ENCODE measurements around the gene ZGLP1.

DNA sequence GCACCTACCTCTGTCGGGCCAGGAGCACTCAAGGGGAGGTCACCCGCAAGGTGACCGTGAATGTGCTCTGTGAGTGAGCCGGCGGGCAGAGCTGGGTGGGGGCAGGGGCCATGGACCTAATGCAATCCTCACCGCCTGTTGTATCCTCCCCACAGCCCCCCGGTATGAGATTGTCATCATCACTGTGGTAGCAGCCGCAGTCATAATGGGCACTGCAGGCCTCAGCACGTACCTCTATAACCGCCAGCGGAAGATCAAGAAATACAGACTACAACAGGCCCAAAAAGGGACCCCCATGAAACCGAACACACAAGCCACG, 24.7 kb downstream of the ZGLP1 start:
- TF ChIP-seq, protein P1, sequence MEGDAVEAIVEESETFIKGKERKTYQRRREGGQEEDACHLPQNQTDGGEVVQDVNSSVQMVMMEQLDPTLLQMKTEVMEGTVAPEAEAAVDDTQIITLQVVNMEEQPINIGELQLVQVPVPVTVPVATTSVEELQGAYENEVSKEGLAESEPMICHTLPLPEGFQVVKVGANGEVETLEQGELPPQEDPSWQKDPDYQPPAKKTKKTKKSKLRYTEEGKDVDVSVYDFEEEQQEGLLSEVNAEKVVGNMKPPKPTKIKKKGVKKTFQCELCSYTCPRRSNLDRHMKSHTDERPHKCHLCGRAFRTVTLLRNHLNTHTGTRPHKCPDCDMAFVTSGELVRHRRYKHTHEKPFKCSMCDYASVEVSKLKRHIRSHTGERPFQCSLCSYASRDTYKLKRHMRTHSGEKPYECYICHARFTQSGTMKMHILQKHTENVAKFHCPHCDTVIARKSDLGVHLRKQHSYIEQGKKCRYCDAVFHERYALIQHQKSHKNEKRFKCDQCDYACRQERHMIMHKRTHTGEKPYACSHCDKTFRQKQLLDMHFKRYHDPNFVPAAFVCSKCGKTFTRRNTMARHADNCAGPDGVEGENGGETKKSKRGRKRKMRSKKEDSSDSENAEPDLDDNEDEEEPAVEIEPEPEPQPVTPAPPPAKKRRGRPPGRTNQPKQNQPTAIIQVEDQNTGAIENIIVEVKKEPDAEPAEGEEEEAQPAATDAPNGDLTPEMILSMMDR (IDR thresholded peaks at IDR 0.05): no peak
- TF ChIP-seq POLR2AphosphoS5 (IDR thresholded peaks at IDR 0.05): no peak

All from breast epithelium (tissue), 3 donors.